K562 (cell line): Measurements from ENCODE around the gene LMBR1. TPM values are rescaled to one million over a fixed set of nuclear protein-coding genes. Genes with fewer than 3 reads are reported as not detected.

Source experiments
- ATAC-seq: fragments of 200-7000 bp; cut with Tn5 transposase; 3 replicates; pipeline ENCODE4 v1.9.1; 2020; ENCODE audit warnings: moderate library complexity
- BruUV-seq: library from RNA; stranded (reverse); fragments of 400-500 nt; replicated peaks from 2 replicates; lab custom pipeline; 2021; lab: Mats Ljungman, UMichigan
- CTCF ChIA-PET: fragments of 300-600 bp; formaldehyde crosslinking; extraction: SDS; loops from one replicate; lab custom pipeline; 2021; ENCODE audit warnings: low intra/inter-chr PET ratio; lab: Yijun Ruan, JAX
- POLR2A ChIA-PET: fragments of 300-600, 350-650 bp; sonication (Branson Sonifier 250); formaldehyde crosslinking; extraction: SDS; loops from one replicate; lab custom pipeline; 2021; ENCODE audit warnings: antibody characterized with exemption, inconsistent platforms; lab: Yijun Ruan, JAX
- DNase-seq, 4 experiments: peaks; one replicate each; pipeline versions ENCODE4 v3.0.0 to v3.0.0-alpha.2; 2011 to 2018; ENCODE audit warnings: low spot score in 3 of 4, mixed read lengths in 3 of 4; ENCODE audit errors: extremely low read depth in 1 of 4
- FAIRE-seq: peaks from 2 replicates; lab custom pipeline; 2011; peaks lifted over from hg19 to GRCh38; lab: Jason Lieb, UNC
- H2AFZ ChIP-seq: 2 replicates; pipeline ENCODE4 v1.6.0; 2011; ENCODE audit warnings: low read depth, low read length, control low read depth, inconsistent platforms
- H3K27ac ChIP-seq: fragments of 200-600 bp; 3 replicates; pipeline ENCODE4 v1.8.0; 2011; ENCODE audit warnings: low read depth, mild to moderate bottlenecking, control low read depth, inconsistent platforms, low read length, moderate library complexity, mixed read lengths; ENCODE audit errors: extremely low read depth
- H3K27me3 ChIP-seq, 2 experiments: fragments of 300-600 bp in 1 of 2; 2 replicates in 1 of 2; 3 replicates in 1 of 2; pipeline versions ENCODE4 v1.6.0 to v1.8.0; 2011; ENCODE audit warnings: inconsistent platforms in 2 of 2, low read length in 2 of 2, mild to moderate bottlenecking in 1 of 2, mixed read lengths in 1 of 2, moderate library complexity in 1 of 2; ENCODE audit not compliant: control insufficient read depth in 2 of 2, insufficient read depth in 2 of 2
- H3K36me3 ChIP-seq: fragments of 300-600 bp; 3 replicates; pipeline ENCODE4 v1.8.0; 2011; ENCODE audit warnings: mild to moderate bottlenecking, low read length, inconsistent platforms; ENCODE audit not compliant: control insufficient read depth, insufficient read depth
- H3K4me1 ChIP-seq, 2 experiments: fragments of 200-600 bp in 1 of 2; replicated peaks in 1 of 2; 2 replicates in 1 of 2; 3 replicates in 1 of 2; pipeline versions ENCODE4 v1.5.1 to v1.8.0; 2011; ENCODE audit warnings: inconsistent platforms in 2 of 2, low read length in 2 of 2, mild to moderate bottlenecking in 1 of 2, mixed read lengths in 1 of 2, moderate library complexity in 1 of 2; ENCODE audit not compliant: control insufficient read depth in 2 of 2, insufficient read depth in 2 of 2
- H3K4me2 ChIP-seq: 2 replicates; pipeline ENCODE4 v1.6.1; 2011; ENCODE audit warnings: low read length, control low read depth, inconsistent platforms, mixed read lengths; ENCODE audit not compliant: insufficient read depth
- H3K4me3 ChIP-seq: fragments of 200-600 bp; sonication (generic), shearing (Covaris generic); 2 replicates; pipeline ENCODE4 v1.5.1; 2016; ENCODE audit warnings: control low read depth, inconsistent platforms
- H3K79me2 ChIP-seq: fragments of 200-600 bp; 3 replicates; pipeline ENCODE4 v1.8.0; 2011; ENCODE audit warnings: low read length, inconsistent platforms; ENCODE audit not compliant: control insufficient read depth, insufficient read depth
- H3K9ac ChIP-seq, 2 experiments: 2 replicates each; pipeline versions ENCODE4 v1.6.0 to v1.6.1; 2011; ENCODE audit warnings: low read depth in 2 of 2, low read length in 2 of 2, control low read depth in 1 of 2, inconsistent platforms in 1 of 2, mild to moderate bottlenecking in 1 of 2, mixed read lengths in 1 of 2; ENCODE audit not compliant: insufficient read depth in 1 of 2
- H3K9me1 ChIP-seq: one replicate; pipeline ENCODE4 v1.6.0; 2011; ENCODE audit warnings: inconsistent platforms, mild to moderate bottlenecking, low read length, moderate library complexity; ENCODE audit not compliant: control insufficient read depth, insufficient read depth
- H3K9me3 ChIP-seq: replicated peaks from 2 replicates; pipeline ENCODE4 v1.5.1; 2011; ENCODE audit warnings: low read depth, low read length, inconsistent platforms; ENCODE audit not compliant: control insufficient read depth, insufficient read depth
- H4K20me1 ChIP-seq: replicated peaks from 2 replicates; pipeline ENCODE4 v1.6.1; 2011; ENCODE audit warnings: low read length, inconsistent platforms, mixed read lengths; ENCODE audit not compliant: control insufficient read depth, insufficient read depth
- BHLHE40 ChIP-seq: IDR thresholded peaks from 2 replicates; pipeline ENCODE4 v1.6.1; 2011; ENCODE audit warnings: low read length, improper control_type of control experiment
- CBFA2T2 ChIP-seq: fragments of 450-650 bp; conservative IDR thresholded peaks from 2 replicates; pipeline ENCODE4 v1.6.1; 2017; ENCODE audit warnings: mild to moderate bottlenecking
- CTBP1 ChIP-seq: fragments of 450-650 bp; IDR thresholded peaks from 2 replicates; pipeline ENCODE4 v1.6.1; 2016; ENCODE audit warnings: borderline replicate concordance
- KHSRP ChIP-seq: fragments of 450-650 bp; IDR thresholded peaks from 2 replicates; pipeline ENCODE4 v1.6.1; 2017
- POLR3G ChIP-seq: IDR thresholded peaks from 2 replicates; pipeline ENCODE4 v1.6.1; 2011; ENCODE audit not compliant: insufficient read length, insufficient replicate concordance; ENCODE audit errors: extremely low read depth
- POU5F1 ChIP-seq: fragments of 150-350 bp; IDR thresholded peaks from 2 replicates; pipeline ENCODE4 v1.6.1; 2014; ENCODE audit warnings: borderline replicate concordance, low read length, low read depth, mild to moderate bottlenecking; ENCODE audit not compliant: partially characterized antibody
- RBM15 ChIP-seq: fragments of 200-400 bp; formaldehyde crosslinking; IDR thresholded peaks from 2 replicates; pipeline ENCODE4 v1.6.1; 2018; ENCODE audit warnings: mild to moderate bottlenecking, low read length, moderate library complexity; ENCODE audit not compliant: insufficient read depth
- TAF7 ChIP-seq: fragments of 450-650 bp; IDR thresholded peaks from 2 replicates; pipeline ENCODE4 v1.6.1; 2016; ENCODE audit warnings: missing genetic modification characterization, missing compliant biosample characterization
- U2AF1 ChIP-seq: fragments of 200-400 bp; formaldehyde crosslinking; optimal IDR thresholded peaks from 2 replicates; pipeline ENCODE3; 2017; ENCODE audit warnings: mild to moderate bottlenecking, low read depth, low read length, moderate library complexity
- ZNF239 ChIP-seq: fragments of 250-450 bp; sonication (Bioruptor Pico); IDR thresholded peaks from 2 replicates; pipeline ENCODE4 v1.4.0; 2020; ENCODE audit warnings: mild to moderate bottlenecking
- ZNF583 ChIP-seq: fragments of 250-450 bp; sonication (Bioruptor Pico); IDR thresholded peaks from 2 replicates; pipeline ENCODE4 v1.4.0; 2020
- ZNF780A ChIP-seq: fragments of 250-450 bp; sonication (Bioruptor Pico); IDR thresholded peaks from 2 replicates; pipeline ENCODE4 v1.5.0; 2021; ENCODE audit warnings: mild to moderate bottlenecking
- WGBS: fragments of 100-300 bp; shearing (Covaris generic); methylation state at CpG from one replicate; pipeline ENCODE4 v1.1.6; 2016; ENCODE audit warnings: low coverage, mixed read lengths; ENCODE audit not compliant: insufficient coverage; ENCODE audit errors: missing lambda C conversion rate; 5-methylcytosine and 5-hydroxymethylcytosine counted together
- in situ Hi-C: fragments of 300-500 bp; cut with MboI; formaldehyde crosslinking; loops from 4 replicates; pipeline ENCODE4 v1.15.0; 2018; ENCODE audit warnings: inconsistent platforms, mixed read lengths
- intact Hi-C: fragments of 100-400 bp; cut with micrococcal nuclease; formaldehyde crosslinking; loops from 2 replicates; pipeline ENCODE4 v1.14.2; 2022
- polyA plus RNA-seq, 8 experiments: library from polyadenylated mRNA; depleted of rRNA in 4 of 8; stranded (reverse) in 5 of 8; unstranded in 3 of 8; fragments of >200 nt; fragmentation: Nextera tagmentation in 2 of 8; fragmentation: Illumina TruSeq in 1 of 8; extraction: Ambion mirVana in 2 of 8; extraction: Trizol in 1 of 8; gene quantifications; 2 replicates each; pipeline versions ENCODE4 v1.2.1 to v1.2.3, GENCODE V29; 2011 to 2014; ENCODE audit warnings: inconsistent platforms in 1 of 8, missing spikeins in 1 of 8
- total RNA-seq, 7 experiments: library from RNA; depleted of rRNA in 6 of 7; stranded (reverse); fragments of >200 nt in 6 of 7; fragmentation: Illumina TruSeq in 2 of 7; extraction: Trizol in 2 of 7; gene quantifications; 2 replicates each; pipeline versions ENCODE4 v1.2.1 to v1.2.3, GENCODE V29; 2011 to 2021; ENCODE audit warnings: low replicate concordance in 1 of 7
- TF ChIP-seq, protein P1 (sequence below): fragments of 450-650 bp; formaldehyde crosslinking; IDR thresholded peaks from 2 replicates; pipeline ENCODE4 v1.4.0; 2022; ENCODE audit warnings: missing genetic modification characterization
- TF ChIP-seq, protein P2 (sequence below): sonication (generic); formaldehyde crosslinking; IDR thresholded peaks from 2 replicates; pipeline ENCODE4 v1.4.0; 2020; ENCODE audit warnings: mild to moderate bottlenecking, missing genetic modification reagents
- TF ChIP-seq, protein P3 (sequence below): IDR thresholded peaks from 2 replicates; pipeline ENCODE4 v1.6.1; 2011; ENCODE audit warnings: borderline replicate concordance, low read depth, mild to moderate bottlenecking, moderate library complexity, low read length; ENCODE audit not compliant: insufficient read depth, poor library complexity, severe bottlenecking
- TF ChIP-seq, protein P4 (sequence below): fragments of 250-450 bp; sonication (Bioruptor Pico); IDR thresholded peaks from 2 replicates; pipeline ENCODE4 v1.4.0; 2020; ENCODE audit warnings: mild to moderate bottlenecking, moderate library complexity, borderline replicate concordance

LMBR1 gene
- total and polyA plus RNA-seq, 9 of the 15 experiments (the other 6 are each of a cell fraction or from before 2014, with no cell fraction given): 7.7 to 90.0 (median 59.9) TPM

DNA sequence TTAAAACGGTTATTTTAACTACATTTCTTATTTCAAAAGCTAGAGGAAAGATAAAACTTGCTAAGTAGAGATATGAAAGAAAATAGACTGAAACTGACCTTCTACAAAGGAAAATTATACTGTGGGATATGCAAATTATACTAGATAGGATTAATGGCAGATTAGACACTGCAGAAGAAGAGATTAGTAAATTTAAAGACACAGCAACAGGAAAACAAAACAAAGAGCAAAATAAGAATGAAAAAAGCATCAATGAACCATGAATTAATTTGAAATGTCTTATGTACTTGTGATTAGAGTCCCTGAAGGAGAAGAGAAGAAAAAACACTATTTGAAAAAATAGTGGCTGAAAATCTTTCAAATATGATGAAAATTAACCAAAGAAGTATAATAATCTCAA lies 200.1 kb downstream of the LMBR1 start:
- H2AFZ ChIP-seq: no peak overlapping the region
- H3K9me1 ChIP-seq: no peaks in the 10 kb centered on the region
- ATAC-seq (no peak), FAIRE-seq (no peak), DNase-seq (no peak)
- no peak overlapping the region for H3K4me2 ChIP-seq
- H3K27ac ChIP-seq: no peak overlapping the region
- H4K20me1 ChIP-seq: no peaks in the 10 kb centered on the region
- H3K4me3 ChIP-seq: no peak overlapping the region
- intact Hi-C loops: no loop called here
- no peaks in the 10 kb centered on the region for H3K27me3 ChIP-seq
- H3K36me3 ChIP-seq: no peaks in the 10 kb centered on the region
- ChIA-PET CTCF (no interaction called here), POLR2A (no interaction called here)
- in situ Hi-C loops: no loop called here
- TF ChIP-seq, protein P1, sequence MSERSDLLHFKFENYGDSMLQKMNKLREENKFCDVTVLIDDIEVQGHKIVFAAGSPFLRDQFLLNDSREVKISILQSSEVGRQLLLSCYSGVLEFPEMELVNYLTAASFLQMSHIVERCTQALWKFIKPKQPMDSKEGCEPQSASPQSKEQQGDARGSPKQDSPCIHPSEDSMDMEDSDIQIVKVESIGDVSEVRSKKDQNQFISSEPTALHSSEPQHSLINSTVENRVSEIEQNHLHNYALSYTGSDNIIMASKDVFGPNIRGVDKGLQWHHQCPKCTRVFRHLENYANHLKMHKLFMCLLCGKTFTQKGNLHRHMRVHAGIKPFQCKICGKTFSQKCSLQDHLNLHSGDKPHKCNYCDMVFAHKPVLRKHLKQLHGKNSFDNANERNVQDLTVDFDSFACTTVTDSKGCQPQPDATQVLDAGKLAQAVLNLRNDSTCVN: no peak
- TF ChIP-seq, protein P2, sequence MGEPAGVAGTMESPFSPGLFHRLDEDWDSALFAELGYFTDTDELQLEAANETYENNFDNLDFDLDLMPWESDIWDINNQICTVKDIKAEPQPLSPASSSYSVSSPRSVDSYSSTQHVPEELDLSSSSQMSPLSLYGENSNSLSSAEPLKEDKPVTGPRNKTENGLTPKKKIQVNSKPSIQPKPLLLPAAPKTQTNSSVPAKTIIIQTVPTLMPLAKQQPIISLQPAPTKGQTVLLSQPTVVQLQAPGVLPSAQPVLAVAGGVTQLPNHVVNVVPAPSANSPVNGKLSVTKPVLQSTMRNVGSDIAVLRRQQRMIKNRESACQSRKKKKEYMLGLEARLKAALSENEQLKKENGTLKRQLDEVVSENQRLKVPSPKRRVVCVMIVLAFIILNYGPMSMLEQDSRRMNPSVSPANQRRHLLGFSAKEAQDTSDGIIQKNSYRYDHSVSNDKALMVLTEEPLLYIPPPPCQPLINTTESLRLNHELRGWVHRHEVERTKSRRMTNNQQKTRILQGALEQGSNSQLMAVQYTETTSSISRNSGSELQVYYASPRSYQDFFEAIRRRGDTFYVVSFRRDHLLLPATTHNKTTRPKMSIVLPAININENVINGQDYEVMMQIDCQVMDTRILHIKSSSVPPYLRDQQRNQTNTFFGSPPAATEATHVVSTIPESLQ: no peak
- TF ChIP-seq POU5F1 (no peak), ZNF239 (CRISPR knock-in tag) (no peak), ZNF780A (no peak), POLR3G (no peak), CTBP1 (no peak), ZNF583 (CRISPR knock-in tag) (no peak), RBM15 (no peak), KHSRP (no peak), CBFA2T2 (no peak), U2AF1 (no peak), TAF7 (tag) (no peak), BHLHE40 (no peak)
- TF ChIP-seq, protein P3, sequence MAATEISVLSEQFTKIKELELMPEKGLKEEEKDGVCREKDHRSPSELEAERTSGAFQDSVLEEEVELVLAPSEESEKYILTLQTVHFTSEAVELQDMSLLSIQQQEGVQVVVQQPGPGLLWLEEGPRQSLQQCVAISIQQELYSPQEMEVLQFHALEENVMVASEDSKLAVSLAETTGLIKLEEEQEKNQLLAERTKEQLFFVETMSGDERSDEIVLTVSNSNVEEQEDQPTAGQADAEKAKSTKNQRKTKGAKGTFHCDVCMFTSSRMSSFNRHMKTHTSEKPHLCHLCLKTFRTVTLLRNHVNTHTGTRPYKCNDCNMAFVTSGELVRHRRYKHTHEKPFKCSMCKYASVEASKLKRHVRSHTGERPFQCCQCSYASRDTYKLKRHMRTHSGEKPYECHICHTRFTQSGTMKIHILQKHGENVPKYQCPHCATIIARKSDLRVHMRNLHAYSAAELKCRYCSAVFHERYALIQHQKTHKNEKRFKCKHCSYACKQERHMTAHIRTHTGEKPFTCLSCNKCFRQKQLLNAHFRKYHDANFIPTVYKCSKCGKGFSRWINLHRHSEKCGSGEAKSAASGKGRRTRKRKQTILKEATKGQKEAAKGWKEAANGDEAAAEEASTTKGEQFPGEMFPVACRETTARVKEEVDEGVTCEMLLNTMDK: no peak
- TF ChIP-seq, protein P4, sequence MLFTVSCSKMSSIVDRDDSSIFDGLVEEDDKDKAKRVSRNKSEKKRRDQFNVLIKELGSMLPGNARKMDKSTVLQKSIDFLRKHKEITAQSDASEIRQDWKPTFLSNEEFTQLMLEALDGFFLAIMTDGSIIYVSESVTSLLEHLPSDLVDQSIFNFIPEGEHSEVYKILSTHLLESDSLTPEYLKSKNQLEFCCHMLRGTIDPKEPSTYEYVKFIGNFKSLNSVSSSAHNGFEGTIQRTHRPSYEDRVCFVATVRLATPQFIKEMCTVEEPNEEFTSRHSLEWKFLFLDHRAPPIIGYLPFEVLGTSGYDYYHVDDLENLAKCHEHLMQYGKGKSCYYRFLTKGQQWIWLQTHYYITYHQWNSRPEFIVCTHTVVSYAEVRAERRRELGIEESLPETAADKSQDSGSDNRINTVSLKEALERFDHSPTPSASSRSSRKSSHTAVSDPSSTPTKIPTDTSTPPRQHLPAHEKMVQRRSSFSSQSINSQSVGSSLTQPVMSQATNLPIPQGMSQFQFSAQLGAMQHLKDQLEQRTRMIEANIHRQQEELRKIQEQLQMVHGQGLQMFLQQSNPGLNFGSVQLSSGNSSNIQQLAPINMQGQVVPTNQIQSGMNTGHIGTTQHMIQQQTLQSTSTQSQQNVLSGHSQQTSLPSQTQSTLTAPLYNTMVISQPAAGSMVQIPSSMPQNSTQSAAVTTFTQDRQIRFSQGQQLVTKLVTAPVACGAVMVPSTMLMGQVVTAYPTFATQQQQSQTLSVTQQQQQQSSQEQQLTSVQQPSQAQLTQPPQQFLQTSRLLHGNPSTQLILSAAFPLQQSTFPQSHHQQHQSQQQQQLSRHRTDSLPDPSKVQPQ (CRISPR knock-in tag): no peak
- no peaks in the 10 kb centered on the region for H3K79me2 ChIP-seq
- no TSS peak for BruUV-seq
- no peak overlapping the region for H3K9ac ChIP-seq
- H3K4me1 ChIP-seq: 0 out of 5 replicates have a peak, but pooled peaks cover 0 to 4% of the 10 kb centered on the region in 2 experiments
- H3K9me3 ChIP-seq: no peaks in the 10 kb centered on the region
- WGBS: 15% methylated on average over 1 of the region's 1 CpG
